D721Med (cell line): ENCODE data around the gene LRRC42.
A peak's percentile ranks its signal among the peaks of the same experiment; 100 is the strongest.

Experiments used
- DNase-seq: peaks from one replicate; pipeline ENCODE4 v3.0.0; 2011; ENCODE audit warnings: low spot score; ENCODE audit not compliant: insufficient read length
- FAIRE-seq: peaks from 2 replicates; lab custom pipeline; 2011; peaks lifted over from hg19 to GRCh38; lab: Jason Lieb, UNC
- TF ChIP-seq, protein P1 (sequence below): IDR thresholded peaks from 2 replicates; pipeline ENCODE4 v1.5.1; 2012; ENCODE audit warnings: mild to moderate bottlenecking, control low read depth; ENCODE audit not compliant: insufficient read depth; ENCODE audit errors: missing control alignments

Gene LRRC42

DNA sequence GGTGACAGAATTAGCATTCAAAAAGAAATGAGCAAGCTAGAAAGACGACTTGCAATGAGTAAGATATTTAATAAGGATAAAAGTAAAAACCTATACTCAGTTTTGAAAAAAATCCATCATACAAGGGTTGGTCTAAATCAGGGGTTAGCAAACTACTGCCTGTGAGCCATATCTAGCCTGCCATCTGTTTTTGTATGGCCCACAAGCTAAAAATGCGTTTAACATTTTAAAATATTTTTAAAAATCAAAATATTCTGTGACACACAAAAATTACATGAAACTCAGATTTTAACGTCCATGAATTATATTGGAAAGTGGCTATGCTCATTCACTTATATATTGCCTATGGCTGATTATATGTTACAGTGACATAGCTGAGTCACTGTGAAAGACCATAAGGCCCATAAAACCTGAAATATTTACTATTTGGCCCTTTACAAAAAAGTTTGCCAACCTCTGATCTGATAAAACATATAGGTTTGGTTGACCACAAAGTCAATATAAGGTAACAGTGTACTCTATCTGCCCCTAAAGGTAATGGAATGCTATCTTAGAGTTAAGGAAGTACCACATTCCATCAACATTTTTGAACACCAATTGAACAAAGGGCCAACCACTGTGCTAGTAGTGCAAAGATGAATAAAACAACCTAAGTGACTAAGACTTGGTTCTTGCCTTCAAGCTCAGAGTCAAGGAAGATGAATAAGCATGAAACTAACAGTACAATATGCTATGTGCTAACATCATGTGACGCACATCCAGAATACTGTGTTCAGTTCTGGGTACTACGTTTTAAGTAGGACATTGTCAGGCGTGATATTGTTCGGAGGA, 3.8 kb upstream of the LRRC42 start:
- TF ChIP-seq, protein P1, sequence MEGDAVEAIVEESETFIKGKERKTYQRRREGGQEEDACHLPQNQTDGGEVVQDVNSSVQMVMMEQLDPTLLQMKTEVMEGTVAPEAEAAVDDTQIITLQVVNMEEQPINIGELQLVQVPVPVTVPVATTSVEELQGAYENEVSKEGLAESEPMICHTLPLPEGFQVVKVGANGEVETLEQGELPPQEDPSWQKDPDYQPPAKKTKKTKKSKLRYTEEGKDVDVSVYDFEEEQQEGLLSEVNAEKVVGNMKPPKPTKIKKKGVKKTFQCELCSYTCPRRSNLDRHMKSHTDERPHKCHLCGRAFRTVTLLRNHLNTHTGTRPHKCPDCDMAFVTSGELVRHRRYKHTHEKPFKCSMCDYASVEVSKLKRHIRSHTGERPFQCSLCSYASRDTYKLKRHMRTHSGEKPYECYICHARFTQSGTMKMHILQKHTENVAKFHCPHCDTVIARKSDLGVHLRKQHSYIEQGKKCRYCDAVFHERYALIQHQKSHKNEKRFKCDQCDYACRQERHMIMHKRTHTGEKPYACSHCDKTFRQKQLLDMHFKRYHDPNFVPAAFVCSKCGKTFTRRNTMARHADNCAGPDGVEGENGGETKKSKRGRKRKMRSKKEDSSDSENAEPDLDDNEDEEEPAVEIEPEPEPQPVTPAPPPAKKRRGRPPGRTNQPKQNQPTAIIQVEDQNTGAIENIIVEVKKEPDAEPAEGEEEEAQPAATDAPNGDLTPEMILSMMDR = no peak
- no peak for DNase-seq
- FAIRE-seq = no peak

- TF ChIP-seq, protein P1 = no peak
- FAIRE-seq (no peak), DNase-seq (no peak)
These were observed 3.1 kb upstream of the LRRC42 start for GRCh38 chr1:53943090-53943489.

DNA sequence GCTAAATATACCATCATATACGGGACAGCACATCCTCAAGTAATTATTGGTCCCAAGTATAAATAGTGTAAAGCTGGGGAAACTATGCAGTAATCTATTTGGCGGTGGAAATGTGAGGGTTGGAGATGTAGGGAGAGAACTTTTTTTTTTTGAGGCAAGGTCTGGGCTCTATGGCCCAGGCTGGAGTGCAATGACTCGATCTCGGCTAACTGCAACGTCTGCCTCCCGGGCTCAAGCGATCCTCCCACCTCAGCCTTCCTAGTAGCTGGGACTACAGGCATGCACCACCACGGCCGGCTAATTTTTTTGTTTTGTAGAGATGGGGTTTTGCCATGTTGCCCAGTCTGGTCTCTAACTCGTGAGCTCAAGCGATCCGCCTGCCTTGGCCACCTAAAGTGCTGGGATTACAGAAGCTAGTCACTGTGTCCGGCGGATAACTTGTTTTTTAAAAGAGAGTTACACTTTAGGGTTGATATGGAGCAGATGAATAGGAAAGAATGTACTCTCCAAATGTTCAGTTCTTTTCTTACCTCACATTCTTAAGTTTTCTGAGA, 2.6 kb upstream of the LRRC42 start:
- TF ChIP-seq, protein P1 = no peak
- no peak for FAIRE-seq
- no peak for DNase-seq

DNA sequence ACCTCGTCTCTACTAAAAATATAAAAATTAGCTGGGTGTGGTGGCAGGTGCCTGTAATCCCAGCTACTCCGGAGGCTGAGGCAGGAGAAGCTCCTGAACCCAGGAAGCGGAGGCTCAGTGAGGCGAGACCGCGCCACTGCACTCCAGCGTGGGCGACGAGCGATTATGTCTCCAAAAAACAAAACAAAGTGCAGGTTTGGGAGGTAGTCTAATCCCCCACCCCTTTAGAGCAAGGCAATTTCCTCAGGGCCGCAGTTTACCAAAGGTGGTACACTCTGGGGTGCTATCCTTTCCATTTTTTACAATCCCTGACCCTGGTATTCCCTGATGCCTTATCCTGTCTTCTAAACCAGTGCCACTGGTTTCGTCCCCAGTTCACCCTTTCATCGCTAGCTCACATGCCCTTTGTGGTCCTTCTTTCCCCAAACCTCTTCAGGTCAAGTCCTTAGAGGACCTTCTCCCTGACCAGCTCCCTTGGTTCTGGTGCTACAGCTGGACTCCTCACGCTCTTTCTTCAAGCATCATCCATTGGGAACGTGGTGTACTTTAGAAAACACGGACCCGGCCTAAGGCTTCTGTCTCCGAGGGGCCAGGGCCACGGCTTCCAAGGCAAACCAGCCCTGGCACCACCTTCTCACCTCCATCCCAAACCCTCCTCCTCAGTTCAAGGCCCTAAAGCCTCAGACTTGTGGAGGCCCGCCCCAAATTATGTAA, 1.5 kb upstream of the LRRC42 start:
- no peak for FAIRE-seq
- TF ChIP-seq, protein P1 = no peak
- no peak for DNase-seq

DNA sequence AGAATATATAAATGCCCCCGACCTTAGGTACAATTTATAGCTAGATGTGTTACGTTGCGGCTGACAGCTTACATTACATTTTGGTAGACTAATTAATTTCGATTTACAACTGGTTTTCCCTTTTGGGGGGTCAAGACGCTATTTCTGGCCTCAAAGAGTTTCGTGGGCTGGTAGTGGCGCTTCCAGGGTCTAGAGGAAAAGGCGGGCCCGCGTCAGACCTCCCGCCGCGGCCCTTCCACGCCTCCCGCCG, 1.0 kb upstream of the LRRC42 start:
- no peak for DNase-seq
- TF ChIP-seq, protein P1 = no peak
- FAIRE-seq = no peak

- FAIRE-seq (no peak), DNase-seq (peak; percentile 64)
- TF ChIP-seq, protein P1 = no peak
These were observed 508 bp upstream of the LRRC42 start, which contains the start of gene IFT25 for GRCh38 chr1:53945433-53946251. IFT25 (minus strand) TSS chr1:53945699; CDS start chr1:53940082, 5,617 bp downstream.
